Activated CD4-positive, CD25-positive, alpha-beta regulatory T cell treated with anti-CD3 and anti-CD28 coated beads, Interleukin-2, amount 50 U/mL, for 16 hours (primary cell): ENCODE results near the gene LIPT1.
"Not testable (repeated sequence)": the region's sequence is repeated elsewhere in the genome, so short reads cannot be mapped to it uniquely, and the experiment has no call there.

Source experiments
- DNase-seq: peaks from one replicate; pipeline ENCODE4 v3.0.0-alpha.2; 2020; ENCODE audit warnings: low read depth, low spot score

Gene LIPT1

GRCh38 chr2:99171377-99172140 is 16.8 kb downstream of the LIPT1 start:
- DNase-seq: no peak

- DNase-seq: peak; percentile 85
These were observed 26.2 kb downstream of the LIPT1 start, which contains the start of the genes MITD1 and MRPL30 for GRCh38 chr2:99180755-99181623. TSS of gene MITD1 (minus strand) at chr2:99181058. CDS start at chr2:99180981, 77 bp downstream. TSS of gene MRPL30 (plus strand) at chr2:99181184. CDS start at chr2:99186204, 5,020 bp downstream.

GRCh38 chr2:99181624-99182000 is 26.8 kb downstream of the LIPT1 start:
- no peak for DNase-seq

- no peak for DNase-seq
These were observed 28.3 kb downstream of the LIPT1 start for GRCh38 chr2:99183025-99183424.

GRCh38 chr2:99184811-99185210 is 30.0 kb downstream of the LIPT1 start:
- no peak for DNase-seq

GRCh38 chr2:99187011-99187410 is 32.2 kb downstream of the LIPT1 start:
- DNase-seq: no peak

GRCh38 chr2:99188357-99188756 is 33.6 kb downstream of the LIPT1 start:
- DNase-seq: no peak

- no peak for DNase-seq
These were observed 35.8 kb downstream of the LIPT1 start for GRCh38 chr2:99190548-99190947.

- not testable (repeated sequence) for DNase-seq
These were observed 37.6 kb downstream of the LIPT1 start for GRCh38 chr2:99192364-99192763.

GRCh38 chr2:99198103-99198841 is 43.5 kb downstream of the LIPT1 start:
- no peak for DNase-seq

- DNase-seq: no peak
These were observed 45.5 kb downstream of the LIPT1 start for GRCh38 chr2:99200076-99200800.

GRCh38 chr2:99201959-99202678 is 47.4 kb downstream of the LIPT1 start:
- DNase-seq: no peak

GRCh38 chr2:99205491-99205890 is 50.7 kb downstream of the LIPT1 start:
- DNase-seq: no peak
